NT2/D1 (cell line): ENCODE results near the gene VEZT.

Experiments
- DNase-seq: peaks from one replicate; pipeline ENCODE4 v3.0.0-alpha.2; 2011; ENCODE audit warnings: low read depth, low spot score
- H3K27me3 ChIP-seq: 2 replicates; pipeline ENCODE4 v1.6.0; 2011; ENCODE audit warnings: mild to moderate bottlenecking; ENCODE audit not compliant: insufficient read length, insufficient read depth
- H3K36me3 ChIP-seq: 2 replicates; pipeline ENCODE4 v1.6.1; 2011; ENCODE audit warnings: mild to moderate bottlenecking, low read length, mixed read lengths; ENCODE audit not compliant: insufficient read depth, insufficient read length
- H3K4me1 ChIP-seq: 2 replicates; pipeline ENCODE4 v1.5.1; 2011; ENCODE audit not compliant: insufficient read depth, insufficient read length
- H3K4me3 ChIP-seq: 2 replicates; pipeline ENCODE4 v1.5.1; 2011; ENCODE audit warnings: low read depth; ENCODE audit not compliant: insufficient read length
- H3K9ac ChIP-seq: 2 replicates; pipeline ENCODE4 v1.6.0; 2011; ENCODE audit warnings: low read depth; ENCODE audit not compliant: insufficient read length
- H3K9me3 ChIP-seq: 2 replicates; pipeline ENCODE4 v1.5.1; 2011; ENCODE audit warnings: mild to moderate bottlenecking, low read length; ENCODE audit not compliant: insufficient read depth
- SUZ12 ChIP-seq: IDR thresholded peaks from 2 replicates; pipeline ENCODE4 v1.6.1; 2011; ENCODE audit not compliant: insufficient read length, insufficient read depth; ENCODE audit errors: extremely low read depth
- YY1 ChIP-seq: IDR thresholded peaks from 2 replicates; pipeline ENCODE4 v1.6.1; 2011; ENCODE audit not compliant: insufficient read length, insufficient read depth
- ZNF274 ChIP-seq: IDR thresholded peaks from 2 replicates; pipeline ENCODE4 v1.6.1; 2011; ENCODE audit warnings: mild to moderate bottlenecking, low read depth, low read length

Gene VEZT

DNA sequence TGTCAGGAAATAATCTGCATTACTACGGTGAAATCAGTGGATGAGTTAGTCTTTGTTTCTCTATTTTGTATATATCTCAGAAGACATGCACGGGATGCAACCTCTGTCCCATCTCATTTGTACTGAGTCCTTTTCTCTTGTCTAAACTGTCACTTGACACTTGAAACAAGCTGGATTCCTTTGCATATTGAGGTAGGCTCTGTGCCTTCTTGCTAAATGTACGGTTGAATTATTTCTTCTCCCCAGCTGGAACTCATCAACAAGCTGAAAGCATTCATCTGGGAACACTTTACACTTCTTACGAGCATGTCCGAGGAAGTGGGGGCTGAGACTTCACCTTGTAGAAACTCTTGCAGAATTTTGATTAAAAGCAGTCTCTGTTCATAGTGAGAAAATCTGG, 119.5 kb downstream of the VEZT start:
- H3K9ac ChIP-seq = peak overlapping the region; percentile 12
- H3K4me3 ChIP-seq = no peak overlapping the region
- TF ChIP-seq SUZ12 = no peak
- no peak for TF ChIP-seq YY1
- TF ChIP-seq ZNF274 = no peak
- no peaks in the 10 kb centered on the region for H3K4me1 ChIP-seq
- H3K9me3 ChIP-seq = no peaks in the 10 kb centered on the region
- H3K36me3 ChIP-seq = no peaks in the 10 kb centered on the region
- no peaks in the 10 kb centered on the region for H3K27me3 ChIP-seq
- no peak for DNase-seq

- Histone ChIP-seq H3K9me3 (no peaks in the 10 kb centered on the region), H3K36me3 (no peaks in the 10 kb centered on the region), H3K4me3 (no peak overlapping the region), H3K9ac (no peak overlapping the region), H3K27me3 (no peaks in the 10 kb centered on the region), H3K4me1 (no peaks in the 10 kb centered on the region)
- no peak for DNase-seq
- TF ChIP-seq YY1 (no peak), SUZ12 (no peak), ZNF274 (no peak)
Observed at GRCh38 chr12:95339086-95339788, 121.6 kb downstream of the VEZT start.

DNA sequence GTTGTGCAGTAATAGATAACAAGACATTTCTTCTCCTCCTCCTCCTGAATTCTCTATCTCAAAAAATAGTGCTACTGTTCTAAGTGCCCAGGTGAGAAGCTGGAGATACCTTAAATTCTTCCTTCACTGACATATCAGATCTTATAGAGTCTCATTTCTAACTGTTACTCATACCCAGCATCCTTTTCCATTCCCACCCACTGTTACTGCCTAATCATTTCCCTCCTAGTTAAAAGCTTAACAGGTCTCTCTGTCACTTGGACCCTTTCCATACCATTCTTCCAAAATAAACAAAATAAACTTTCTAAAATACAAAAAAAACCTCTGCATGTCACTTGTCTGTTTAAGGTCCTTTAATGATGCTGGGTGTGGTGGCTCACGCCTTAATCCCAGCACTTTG, 124.4 kb downstream of the VEZT start:
- no peaks in the 10 kb centered on the region for H3K36me3 ChIP-seq
- H3K9ac ChIP-seq = no peak overlapping the region
- no peaks in the 10 kb centered on the region for H3K27me3 ChIP-seq
- H3K9me3 ChIP-seq = no peaks in the 10 kb centered on the region
- DNase-seq = no peak
- no peak overlapping the region for H3K4me3 ChIP-seq
- no peaks in the 10 kb centered on the region for H3K4me1 ChIP-seq
- TF ChIP-seq YY1 = no peak
- no peak for TF ChIP-seq ZNF274
- TF ChIP-seq SUZ12 = no peak

GRCh38 chr12:95343461-95344230, 126.0 kb downstream of the VEZT start:
- no peak overlapping the region for H3K4me3 ChIP-seq
- no peaks in the 10 kb centered on the region for H3K27me3 ChIP-seq
- H3K36me3 ChIP-seq = no peaks in the 10 kb centered on the region
- no peak for DNase-seq
- H3K4me1 ChIP-seq = no peaks in the 10 kb centered on the region
- TF ChIP-seq YY1 (no peak), SUZ12 (no peak), ZNF274 (no peak)
- no peaks in the 10 kb centered on the region for H3K9me3 ChIP-seq
- H3K9ac ChIP-seq = no peak overlapping the region

DNA sequence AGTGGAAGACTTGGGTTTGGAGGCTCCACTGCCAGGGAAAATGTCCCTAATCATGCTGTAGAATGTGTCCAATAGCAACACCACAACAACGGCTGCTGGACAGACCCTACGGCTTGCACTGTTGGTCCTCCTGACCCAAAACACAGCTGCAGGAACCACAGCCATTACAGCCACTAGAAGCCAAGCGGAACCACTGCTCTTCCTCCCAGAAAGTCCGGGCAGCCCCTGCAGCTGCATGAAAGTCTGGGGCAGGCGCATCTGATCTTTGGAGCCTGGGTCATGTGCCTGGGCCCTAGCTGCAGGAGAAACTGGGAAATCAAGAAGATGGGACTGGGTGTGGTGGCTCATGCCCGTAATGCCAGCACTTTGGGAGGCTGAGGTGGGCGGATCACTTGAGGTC, 131.7 kb downstream of the VEZT start:
- no peak overlapping the region for H3K4me3 ChIP-seq
- no peaks in the 10 kb centered on the region for H3K9me3 ChIP-seq
- DNase-seq = no peak
- TF ChIP-seq ZNF274 (no peak), SUZ12 (no peak)
- no peaks in the 10 kb centered on the region for H3K4me1 ChIP-seq
- no peak overlapping the region for H3K9ac ChIP-seq
- no peaks in the 10 kb centered on the region for H3K36me3 ChIP-seq
- H3K27me3 ChIP-seq = no peaks in the 10 kb centered on the region

- Histone ChIP-seq H3K36me3 (no peaks in the 10 kb centered on the region), H3K27me3 (no peaks in the 10 kb centered on the region), H3K9me3 (no peaks in the 10 kb centered on the region), H3K9ac (no peak overlapping the region), H3K4me3 (no peak overlapping the region), H3K4me1 (no peaks in the 10 kb centered on the region)
- no peak for DNase-seq
- TF ChIP-seq SUZ12 (no peak), YY1 (no peak), ZNF274 (no peak)
Observed at GRCh38 chr12:95351748-95352147, 134.1 kb downstream of the VEZT start.
